Islet precursor cell (in vitro differentiated cells): ENCODE results near the gene MTR.

Experiments
- DNase-seq: peaks from one replicate; pipeline ENCODE4 v3.0.0-alpha.2; 2018

Gene MTR

DNA sequence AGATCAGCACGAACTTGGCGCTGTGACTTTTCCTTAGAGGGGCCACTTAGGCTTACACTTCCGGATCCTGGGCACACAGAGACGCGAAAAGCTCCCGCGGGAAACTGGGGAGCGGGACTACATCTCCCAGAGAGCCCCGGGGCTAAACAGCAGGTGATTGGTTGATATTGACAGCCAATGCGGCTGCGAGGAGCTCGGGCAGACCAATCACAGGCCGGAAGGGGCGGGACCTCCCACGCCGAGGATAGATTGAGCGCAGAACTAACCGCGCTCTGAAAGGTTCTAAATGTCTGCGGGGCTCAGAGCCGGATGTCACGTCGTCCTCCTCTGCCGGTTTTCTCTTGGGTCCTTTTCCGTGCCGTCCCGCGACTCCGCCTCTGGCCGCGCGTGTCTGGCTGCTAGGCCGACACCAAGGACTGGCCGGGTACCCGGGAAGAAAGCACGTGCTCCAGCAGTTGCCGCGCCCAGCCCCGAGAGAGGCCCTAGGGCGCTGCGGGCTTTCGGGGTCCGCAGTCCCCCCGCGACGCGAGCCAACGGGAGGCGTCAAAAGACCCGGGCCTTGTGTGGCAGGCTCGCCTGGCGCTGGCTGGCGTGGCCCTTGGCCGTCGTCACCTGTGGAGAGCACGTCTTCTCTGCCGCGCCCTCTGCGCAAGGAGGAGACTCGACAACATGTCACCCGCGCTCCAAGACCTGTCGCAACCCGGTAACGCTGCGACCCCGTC is at the start of gene MTR:
MTR (plus strand) TSS at position 258 of the 722 bp plus-strand sequence; CDS start at position 670, 412 bp downstream.
- peak; percentile 99 for DNase-seq

DNA sequence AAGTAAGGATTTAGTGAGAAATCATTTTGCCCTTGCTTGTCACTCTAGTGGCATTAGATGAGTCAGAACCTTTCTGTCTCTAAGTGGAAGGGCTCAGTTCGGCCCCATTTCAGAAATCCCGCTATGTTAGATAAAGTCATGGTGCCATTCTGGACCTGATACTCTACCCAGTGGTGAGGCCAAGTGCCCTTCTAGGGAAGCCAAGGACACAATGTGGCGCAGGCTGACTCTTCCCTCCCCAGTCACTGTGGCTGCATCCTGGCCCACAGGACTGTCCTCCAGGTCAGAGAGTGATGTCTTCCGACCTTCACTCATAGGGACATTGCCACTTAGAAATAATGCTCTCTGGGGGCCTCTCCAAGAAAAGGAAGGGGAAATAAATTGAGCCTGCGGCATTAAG is 48.3 kb upstream of the MTR start:
- DNase-seq, result no peak

DNA sequence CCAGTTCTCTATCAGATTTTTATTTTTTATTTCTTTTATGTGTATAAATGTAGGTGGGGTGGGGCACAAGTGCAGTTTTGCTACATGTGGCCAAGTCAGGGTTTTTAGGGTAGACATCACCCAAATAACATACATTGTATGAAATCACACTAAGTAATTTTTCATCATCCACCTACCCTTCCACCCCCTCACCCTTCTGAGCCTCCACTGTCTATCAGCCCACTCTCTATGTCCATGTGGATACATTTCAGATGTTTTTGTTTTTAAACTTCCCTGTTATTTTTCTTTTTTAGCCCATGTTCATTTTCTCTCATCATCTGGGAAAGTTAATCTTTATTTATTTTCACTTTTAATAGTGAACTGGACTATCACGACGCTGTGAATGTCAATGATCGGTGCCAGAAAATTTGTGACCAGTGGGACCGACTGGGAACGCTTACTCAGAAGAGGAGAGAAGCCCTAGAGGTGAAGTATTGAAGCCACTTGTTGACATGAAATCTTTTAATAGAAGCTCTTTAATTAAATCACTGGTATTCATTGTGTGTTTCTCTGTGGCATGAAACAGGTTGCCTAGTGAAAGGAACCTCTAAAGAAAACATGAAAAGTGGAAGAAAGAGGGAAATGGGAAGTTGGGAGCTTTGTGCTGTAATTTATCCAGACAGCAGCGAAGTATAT is 47.6 kb upstream of the MTR start:
- DNase-seq, result no peak

DNA sequence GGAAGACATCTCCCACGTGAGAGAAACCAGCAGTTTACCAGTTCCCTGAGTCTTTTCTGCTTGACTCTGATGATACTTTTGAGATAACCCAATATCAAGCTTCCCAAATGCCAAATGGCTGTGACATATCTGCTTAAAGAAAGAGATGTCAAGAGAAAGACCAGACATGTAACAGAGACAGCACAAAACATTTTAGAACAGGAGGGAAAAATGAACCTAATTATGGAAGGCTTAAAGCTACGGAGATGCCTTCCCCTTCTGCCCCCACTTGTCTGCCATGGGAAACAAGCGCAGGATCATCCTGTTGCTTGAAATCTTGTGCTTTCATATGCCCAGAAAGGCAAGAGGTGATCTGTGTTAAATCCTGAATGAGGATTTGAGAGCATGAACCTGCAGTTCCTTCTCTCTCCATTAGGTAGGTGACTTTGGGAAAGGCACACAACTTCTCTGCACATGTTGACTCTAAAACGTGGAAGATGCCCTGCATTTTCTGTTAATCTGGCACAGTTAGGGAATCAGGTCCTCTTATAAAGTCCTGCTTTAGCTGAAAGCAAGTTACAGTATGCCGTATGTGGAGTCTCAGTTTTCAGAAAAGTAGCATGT is 46.7 kb upstream of the MTR start:
- DNase-seq, result no peak

DNA sequence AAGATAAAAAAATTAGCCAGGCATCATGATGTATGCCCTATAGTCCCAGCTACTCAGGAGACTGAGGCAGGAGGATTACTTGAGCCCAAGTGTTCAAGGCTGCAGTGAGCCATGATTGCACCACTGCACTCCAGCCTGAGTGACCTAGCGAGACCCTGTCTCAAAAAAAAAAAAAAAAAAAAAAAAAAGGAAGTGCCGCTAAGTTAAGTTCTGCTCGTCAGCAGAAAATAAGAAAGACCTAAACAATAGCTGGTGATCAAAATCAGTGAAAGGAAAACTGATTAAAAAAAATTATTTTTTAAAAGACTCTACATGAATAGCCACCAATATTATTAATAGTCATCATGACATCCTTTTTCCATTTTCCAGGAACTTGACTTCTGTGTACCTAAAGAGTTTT is 44.2 kb upstream of the MTR start:
- no peak for DNase-seq

DNA sequence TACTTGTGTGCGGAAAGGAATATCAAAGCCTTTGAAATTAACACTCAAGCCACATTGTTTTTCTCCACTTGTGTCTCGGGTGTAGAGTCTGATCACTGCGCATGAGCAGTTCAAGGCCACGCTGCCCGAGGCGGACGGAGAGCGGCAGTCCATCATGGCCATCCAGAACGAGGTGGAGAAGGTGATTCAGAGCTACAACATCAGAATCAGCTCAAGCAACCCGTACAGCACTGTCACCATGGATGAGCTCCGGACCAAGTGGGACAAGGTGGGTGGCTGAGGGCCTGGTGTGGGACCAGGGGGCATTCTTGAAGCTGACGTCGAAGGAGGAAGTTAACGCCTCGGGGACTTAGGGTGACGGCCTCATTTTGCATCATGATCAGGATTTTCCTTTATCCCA is 43.7 kb upstream of the MTR start:
- DNase-seq, result no peak

DNA sequence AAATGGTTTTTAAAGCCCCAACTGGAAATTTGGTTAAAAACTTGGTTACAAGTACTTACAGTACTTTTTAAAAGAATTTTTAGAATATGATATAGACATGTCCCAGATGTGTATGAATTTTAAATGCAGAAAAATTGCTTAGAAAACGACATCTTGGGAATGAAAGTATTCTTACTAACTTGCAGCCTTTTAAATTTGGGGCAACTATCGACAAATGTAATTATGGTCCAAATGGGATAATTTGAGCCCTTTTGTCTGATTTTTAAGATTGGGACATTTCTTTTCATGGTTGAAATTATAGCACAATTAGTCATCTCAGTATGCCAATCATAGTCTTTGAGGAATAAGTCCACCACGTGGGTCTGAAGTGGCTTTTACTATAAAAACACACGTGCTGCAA is 43.2 kb upstream of the MTR start:
- no peak for DNase-seq

DNA sequence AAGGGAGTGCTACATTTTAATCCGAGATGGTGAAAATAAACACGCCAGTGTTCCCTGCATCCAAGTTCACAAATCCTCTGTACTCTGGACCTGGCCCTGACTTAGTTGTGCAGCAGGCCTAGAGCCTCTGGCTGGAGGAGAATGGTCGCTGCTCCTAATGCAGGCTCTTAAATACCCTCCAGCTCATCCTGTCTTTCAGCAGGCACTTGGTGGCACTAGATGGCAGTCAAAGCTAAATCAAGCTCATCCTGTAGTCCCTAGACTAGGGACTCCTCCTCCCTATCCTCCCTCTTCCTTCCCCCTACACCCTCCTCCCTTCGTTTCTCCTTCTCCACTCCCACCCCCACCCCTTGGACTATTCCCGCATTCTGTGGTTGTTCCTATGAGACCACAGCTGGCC is 41.6 kb upstream of the MTR start:
- DNase-seq, result peak; percentile 79

DNA sequence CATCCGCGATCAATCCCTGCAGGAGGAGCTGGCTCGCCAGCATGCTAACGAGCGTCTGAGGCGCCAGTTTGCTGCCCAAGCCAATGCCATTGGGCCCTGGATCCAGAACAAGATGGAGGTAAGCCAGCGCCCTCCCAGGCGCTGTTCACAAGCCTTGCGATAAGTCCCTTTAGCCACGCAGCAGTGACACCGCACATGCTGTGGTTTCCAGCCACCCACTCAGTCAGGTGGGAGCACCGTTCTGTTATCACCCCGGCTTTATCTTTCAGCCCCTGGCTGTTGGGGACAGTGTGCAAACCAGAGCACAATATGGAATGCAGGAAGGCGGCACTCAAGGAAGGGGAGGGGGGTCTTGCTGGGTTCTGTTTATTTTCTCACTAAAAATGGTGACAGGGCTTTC is 41.1 kb upstream of the MTR start:
- peak; percentile 71 for DNase-seq

DNA sequence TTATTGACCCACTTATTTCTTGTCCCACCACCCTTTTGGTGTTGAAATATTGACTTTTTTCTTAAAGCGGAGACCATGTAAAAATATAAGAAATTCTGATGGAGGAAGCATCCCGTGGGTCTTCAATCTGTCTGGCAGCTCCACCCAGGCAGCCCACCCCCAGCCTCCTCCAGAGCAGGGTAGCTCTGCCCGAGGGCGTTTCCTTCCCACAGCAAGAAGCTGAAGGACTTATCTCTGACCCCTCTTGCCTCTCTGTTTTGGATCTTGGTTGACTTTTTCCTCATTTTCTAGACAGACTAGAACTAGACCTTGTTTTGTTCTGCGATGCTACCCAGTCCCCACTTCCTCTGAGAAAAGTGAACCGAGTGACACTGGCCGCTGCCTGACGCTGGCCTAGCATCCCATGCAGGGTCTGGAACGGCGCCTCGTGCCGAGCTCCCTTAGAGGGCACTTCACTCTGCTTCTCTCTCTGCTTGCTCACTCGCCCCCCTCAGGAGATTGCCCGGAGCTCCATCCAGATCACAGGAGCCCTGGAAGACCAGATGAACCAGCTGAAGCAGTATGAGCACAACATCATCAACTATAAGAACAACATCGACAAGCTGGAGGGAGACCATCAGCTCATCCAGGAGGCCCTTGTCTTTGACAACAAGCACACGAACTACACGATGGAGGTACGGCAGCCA is 40.4 kb upstream of the MTR start:
- peak; percentile 65 for DNase-seq

DNA sequence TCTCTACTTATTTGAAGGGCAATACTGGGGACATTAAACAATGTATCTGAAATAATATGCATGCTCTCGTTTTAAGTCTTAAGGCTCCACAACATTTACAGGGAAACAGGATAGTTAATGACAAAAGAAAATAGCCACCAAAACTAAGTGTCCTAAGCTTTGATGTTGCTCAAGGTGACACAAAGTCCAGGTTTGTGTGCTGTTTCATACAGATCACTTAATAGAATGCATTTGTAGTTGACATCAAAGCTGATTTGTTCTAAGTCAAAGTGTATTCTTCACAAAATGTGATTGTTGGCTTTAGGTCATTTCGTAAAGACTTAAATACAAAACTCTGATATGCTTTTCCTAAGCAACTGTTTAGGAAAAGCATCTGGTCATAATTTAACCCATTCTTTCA is 37.5 kb upstream of the MTR start:
- no peak for DNase-seq

DNA sequence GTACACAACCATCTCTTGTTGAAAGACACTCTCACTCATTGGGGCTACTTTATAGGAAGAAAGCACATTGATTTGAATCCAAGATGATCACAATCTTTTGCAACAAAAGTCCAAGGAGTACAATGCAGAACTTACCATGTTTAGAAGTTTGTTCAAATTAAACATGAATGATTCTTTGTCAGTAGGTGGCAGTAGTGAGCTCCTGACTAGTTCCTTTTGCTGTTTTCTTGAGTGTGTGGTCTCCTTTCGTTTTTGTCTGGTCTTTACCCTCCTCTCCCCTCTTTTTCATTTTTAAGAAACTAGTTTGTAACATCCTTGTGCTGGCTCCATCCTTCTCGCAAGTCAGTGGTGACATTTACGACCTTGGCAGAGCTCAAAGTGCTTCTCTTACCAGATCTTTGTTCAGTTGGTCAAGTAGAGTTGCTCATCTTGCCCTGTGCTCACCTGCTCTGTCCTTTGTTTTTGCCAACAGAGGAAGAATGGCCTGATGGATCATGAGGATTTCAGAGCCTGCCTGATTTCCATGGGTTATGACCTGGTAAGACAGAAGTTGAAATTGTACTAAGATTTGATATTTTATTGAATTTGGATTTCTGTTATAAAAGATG is 35.7 kb upstream of the MTR start:
- no peak for DNase-seq

DNA sequence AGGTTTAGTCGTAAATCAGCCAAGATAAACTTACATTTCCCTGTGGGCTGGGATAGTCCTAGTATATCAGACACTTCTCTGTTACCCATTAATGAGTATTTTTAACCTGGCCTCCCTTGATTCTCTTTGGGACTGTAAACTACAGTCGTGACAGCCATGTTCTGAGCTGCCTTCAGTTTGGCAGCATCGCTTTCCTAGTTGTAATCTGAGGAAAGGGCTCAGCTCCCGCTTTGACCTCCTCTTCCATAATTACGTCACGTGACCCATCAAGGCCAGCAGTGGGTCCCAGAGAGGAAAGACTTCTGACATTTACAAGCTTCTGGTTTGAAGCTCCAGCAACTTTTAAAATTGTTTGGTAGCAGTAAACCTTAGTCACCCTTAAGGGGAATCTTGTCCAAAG is 34.6 kb upstream of the MTR start:
- DNase-seq, result no peak

DNA sequence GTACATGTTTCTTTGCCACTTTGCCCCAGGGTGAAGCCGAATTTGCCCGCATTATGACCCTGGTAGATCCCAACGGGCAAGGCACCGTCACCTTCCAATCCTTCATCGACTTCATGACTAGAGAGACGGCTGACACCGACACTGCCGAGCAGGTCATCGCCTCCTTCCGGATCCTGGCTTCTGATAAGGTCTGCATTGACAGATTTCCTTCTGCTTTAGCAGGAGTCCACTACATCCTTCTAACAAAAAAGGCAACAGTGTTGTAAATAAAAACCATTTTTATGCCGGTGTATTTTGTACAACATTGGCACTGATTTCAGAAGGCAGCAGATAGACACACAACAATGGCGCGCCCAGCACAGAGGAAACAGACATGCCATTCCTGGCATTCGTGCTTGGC is 34.1 kb upstream of the MTR start:
- no peak for DNase-seq

DNA sequence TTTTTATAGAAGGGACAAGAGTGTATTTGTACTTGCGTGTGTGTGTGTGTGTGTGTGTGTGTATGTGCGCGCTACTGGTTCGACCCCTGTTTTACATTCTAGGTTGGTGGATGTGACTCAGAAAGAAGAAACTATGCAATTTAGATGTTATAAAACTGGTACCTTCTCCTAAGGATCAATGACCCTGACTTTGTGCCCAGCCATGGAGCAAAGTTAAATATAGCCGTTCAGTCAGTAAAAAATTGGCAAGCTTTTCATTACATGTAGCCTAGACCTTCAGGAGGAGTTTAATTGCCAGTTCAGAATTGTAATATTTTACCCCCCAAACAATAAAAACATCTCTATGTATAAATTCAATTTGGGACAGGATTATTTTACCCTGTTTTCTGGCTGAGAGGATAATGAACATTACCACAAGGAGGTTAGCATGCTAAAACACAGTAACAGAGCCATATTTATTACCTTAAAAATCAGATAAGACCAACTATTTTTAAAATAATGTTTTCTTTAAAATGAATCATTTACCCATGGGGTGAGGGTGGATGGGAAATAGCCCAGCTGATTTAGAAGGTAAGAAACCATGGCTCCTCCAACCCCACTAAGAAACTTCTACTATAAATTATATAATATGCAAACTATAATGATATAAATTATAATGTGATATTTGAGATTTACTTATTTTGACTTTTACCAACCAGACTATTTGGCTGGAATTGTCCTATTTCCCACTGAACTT is 33.5 kb upstream of the MTR start:
- no peak for DNase-seq

DNA sequence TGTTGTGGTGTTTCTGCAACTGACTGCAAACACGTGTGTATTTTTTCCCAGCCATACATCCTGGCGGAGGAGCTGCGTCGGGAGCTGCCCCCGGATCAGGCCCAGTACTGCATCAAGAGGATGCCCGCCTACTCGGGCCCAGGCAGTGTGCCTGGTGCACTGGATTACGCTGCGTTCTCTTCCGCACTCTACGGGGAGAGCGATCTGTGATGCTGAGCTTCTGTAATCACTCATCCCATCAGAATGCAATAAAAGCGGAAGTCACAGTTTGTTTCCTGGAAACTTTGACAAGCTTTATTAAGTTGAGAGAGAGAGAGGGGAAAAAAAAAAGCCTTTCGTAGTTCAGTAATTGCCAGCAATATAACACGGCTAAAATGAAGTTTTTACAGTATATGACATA is 32.7 kb upstream of the MTR start:
- no peak for DNase-seq

DNA sequence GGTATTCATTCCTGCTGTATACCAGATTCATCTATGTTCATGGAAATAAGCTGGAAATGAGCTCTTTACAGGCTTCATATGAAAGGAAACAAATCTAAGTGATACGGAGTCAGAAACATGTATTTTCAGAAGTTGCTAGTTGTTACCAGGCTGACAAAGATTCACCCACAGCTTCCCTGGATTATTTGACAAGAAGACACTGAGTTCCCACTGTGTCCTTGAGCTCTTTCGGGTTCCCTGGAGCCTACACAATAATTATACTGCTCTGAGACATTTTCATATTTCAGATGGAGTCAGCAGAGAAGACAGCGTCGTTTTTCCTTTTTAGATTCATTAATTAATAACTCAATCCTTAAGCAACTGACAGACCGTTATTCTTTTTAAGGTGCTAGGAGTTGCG is 29.3 kb upstream of the MTR start:
- DNase-seq, result no peak

DNA sequence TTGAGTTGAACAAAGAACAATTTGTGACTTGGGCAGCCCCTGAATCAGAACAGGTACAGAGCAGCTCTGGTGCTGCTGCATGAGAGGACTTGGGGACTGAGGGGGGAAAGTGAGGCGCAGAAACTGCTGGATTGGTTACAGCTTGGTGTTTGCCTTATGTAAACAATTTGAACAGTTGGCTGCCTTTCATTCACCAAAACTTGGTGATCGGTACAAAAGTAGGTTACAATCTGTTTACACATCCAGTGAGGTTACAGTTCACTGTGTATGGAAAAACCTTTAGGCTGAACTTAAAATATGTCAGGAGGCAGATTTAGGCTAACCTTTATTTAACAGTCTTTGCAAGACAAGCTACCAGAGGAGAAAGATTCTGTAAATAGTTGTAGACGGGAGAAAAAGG is 28.6 kb upstream of the MTR start:
- DNase-seq, result no peak

DNA sequence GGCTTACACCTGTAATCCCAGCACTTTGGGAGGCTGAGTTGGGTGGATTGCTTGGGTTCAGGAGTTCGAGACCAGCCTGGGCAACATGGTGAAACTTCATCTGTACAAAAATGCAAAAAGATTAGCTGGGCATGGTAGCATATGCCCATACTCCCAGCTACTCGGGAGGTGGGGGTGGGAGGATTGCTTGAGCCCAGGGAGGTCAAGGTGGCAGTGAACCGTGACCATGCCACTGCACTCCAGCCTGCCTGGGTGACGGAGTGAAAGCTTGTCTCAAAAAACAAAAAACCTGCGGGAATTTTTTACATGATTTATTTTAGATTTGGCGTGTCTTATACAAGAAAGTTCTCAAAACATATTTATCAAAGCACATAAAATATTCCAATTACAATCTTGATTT is 27.8 kb upstream of the MTR start:
- no peak for DNase-seq

DNA sequence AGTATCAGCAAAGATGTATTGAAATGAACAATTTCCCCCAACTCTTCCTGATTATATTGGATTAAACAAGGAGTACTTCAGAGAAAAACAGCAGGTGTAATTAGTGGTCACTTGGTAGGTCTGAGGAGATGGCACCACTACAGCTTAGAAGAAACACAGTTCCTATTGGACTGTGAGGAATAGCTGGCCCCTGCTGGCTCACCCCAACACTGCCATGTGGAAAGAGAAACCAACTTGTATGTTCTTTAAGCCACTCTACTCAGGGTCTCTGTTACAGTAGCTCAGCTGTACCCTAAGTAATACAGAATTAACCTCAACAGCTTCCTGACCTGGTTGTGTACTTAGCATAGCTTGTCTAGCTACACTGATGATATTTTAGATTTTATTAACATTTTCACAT is 26.5 kb upstream of the MTR start:
- DNase-seq, result no peak

DNA sequence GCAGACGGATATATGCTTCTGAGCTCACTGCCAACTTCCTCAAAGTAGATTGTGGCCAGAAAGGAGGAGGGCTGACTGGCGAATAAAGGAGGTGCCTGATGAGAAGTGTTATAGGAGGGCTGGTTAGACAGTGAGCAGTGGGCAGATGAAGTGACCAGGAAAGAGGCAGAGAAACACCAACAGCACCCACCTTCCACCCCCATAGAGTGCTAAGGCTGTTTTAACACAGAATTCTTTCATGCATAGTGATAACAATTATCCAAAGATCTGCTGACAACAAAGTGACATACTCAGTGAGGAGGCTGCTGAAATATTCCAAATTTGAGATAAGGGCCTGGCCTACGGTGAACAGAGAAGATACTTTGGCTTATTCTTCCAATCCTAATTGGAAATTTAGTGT is 21.2 kb upstream of the MTR start:
- no peak for DNase-seq

DNA sequence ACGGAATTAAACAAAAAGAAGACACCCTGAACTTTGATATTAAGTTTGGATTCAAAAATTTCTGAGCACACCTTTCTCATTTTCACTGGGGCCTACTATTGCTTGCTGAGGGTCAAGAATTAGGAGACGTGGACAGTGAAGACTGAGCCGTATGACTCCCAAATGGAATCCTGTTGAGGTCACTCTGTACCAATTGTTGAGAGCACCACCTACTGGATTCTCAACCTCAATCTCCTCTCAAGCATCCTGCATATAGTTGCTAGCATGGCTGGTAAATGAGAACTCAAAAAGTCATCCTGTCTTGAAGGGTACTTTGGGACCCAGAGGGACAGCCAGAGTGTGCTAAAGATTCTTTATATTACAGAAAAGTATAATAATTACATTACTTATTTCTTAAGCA is 20.2 kb upstream of the MTR start:
- DNase-seq, result no peak

DNA sequence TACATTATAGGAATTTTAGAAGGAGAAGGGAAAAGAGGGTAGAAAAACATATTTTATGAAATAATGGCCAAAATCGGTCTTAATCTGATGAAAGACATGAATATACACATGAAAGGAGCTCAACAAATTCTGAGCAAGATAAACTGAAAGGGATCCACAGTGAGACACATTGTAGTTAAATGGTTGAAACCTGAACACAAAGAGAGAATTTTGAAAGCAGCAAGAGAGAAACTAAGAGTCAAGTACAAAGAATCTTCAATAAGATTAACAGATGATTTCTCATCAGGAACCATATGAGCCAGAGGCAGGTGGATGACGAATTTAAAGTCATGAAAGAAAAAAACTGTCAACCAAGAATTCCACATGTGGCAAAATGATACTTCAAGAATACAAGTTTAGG is 15.8 kb upstream of the MTR start:
- DNase-seq, result no peak
